HG03439 (cell line): ENCODE data around the gene KIF4A.

ENCODE experiments used
- ATAC-seq: cut with Tn5 transposase; IDR thresholded peaks from one replicate; pipeline ENCODE4 v1.9.1; 2021; ENCODE audit warnings: mild to moderate bottlenecking, moderate library complexity; ENCODE audit not compliant: unreplicated experiment

The KIF4A gene

GRCh38 chrX:70464051-70464450 lies 174.1 kb downstream of the KIF4A start:
- ATAC-seq: no peak

GRCh38 chrX:70466968-70467367 lies 177.1 kb downstream of the KIF4A start:
- no peak for ATAC-seq

DNA sequence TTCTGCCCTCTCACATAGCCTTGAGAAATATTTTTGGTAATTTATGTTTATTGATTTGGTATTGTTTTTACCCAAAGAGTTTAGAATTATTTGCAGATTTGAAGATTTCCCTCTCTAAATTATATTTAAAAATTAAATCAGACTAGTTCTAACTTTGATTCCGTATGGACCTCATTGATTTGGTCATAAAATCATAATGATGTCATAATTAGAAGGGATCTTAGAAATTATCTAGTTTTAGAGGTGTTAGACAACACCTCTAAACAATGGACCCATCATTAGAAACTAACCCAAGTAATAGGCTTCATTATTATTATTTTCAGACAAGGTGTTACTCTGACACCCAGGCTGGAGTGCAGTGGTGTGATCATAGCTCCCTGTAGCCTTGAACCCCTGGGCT lies 178.8 kb downstream of the KIF4A start:
- no peak for ATAC-seq
